ENCODE results near the gene ATP7B. TPM values are rescaled to one million over a fixed set of nuclear protein-coding genes. Genes with fewer than 3 reads are reported as not detected.
"Not testable (repeated sequence)": the region's sequence is repeated elsewhere in the genome, so short reads cannot be mapped to it uniquely, and the experiment has no call there.

ATP7B gene
- total RNA-seq, 1 donor from 2014 or later, result 37.7 TPM

DNA sequence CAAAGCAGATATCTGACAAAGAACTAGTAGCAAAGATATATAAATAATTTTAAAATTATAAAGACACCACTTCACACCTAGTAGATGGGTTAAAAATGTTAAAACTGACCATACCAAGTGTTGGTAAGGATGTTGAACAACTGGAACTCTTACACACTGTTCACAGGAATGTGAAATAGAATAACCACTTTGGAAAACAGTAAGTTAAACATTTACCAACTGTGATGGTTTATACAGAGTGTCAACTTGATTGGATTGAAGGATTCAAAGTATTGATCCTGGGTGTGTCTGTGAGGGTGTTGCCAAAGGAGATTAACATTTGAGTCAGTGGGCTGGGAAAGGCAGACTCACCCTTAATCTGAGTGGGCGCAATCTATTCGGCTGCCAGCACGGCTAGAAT, 32.4 kb upstream of the ATP7B start:
- Histone ChIP-seq H3K27me3 (no peaks in the 10 kb centered on the region), H3K4me3 (no peak overlapping the region), H3K9me3 (peaks cover 0 to 12% of the 10 kb centered on the region in 2 donors), H3K36me3 (no peaks in the 10 kb centered on the region), H3K4me1 (no peaks in the 10 kb centered on the region), H3K27ac (no peak overlapping the region)
- no peak for DNase-seq (ENCODE audit: low spot score in 2 of 2)
- TF ChIP-seq, protein P1, sequence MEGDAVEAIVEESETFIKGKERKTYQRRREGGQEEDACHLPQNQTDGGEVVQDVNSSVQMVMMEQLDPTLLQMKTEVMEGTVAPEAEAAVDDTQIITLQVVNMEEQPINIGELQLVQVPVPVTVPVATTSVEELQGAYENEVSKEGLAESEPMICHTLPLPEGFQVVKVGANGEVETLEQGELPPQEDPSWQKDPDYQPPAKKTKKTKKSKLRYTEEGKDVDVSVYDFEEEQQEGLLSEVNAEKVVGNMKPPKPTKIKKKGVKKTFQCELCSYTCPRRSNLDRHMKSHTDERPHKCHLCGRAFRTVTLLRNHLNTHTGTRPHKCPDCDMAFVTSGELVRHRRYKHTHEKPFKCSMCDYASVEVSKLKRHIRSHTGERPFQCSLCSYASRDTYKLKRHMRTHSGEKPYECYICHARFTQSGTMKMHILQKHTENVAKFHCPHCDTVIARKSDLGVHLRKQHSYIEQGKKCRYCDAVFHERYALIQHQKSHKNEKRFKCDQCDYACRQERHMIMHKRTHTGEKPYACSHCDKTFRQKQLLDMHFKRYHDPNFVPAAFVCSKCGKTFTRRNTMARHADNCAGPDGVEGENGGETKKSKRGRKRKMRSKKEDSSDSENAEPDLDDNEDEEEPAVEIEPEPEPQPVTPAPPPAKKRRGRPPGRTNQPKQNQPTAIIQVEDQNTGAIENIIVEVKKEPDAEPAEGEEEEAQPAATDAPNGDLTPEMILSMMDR (IDR thresholded peaks at IDR 0.05), result no peak
- intact Hi-C loops (cut with DNase I), result no loop called here

DNA sequence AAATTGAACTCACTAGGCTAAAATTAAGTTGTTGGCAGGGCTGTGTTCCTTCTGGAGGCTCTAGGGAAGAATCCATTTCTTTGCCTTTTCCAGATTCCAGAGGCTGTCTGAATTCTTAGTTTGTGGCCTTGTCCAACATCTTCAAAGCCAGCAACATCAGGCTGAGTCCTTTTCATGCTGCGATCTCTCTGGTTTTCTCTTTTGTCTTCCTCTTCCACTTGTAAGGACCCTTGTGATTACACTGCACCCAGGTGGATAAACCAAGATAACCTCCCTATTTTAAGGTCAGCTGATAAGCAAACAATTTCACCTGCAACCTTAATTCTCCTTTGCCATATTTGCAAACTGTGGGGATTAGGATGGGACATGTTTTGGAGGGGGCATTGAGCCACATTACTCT, 24.8 kb upstream of the ATP7B start:
- TF ChIP-seq, protein P1 (IDR thresholded peaks at IDR 0.05), result no peak
- Histone ChIP-seq H3K4me1 (no peaks in the 10 kb centered on the region), H3K9me3 (peaks cover 0 to 4% of the 10 kb centered on the region in 2 donors), H3K27me3 (no peaks in the 10 kb centered on the region), H3K36me3 (no peaks in the 10 kb centered on the region), H3K27ac (no peak overlapping the region), H3K4me3 (no peak overlapping the region)
- DNase-seq (ENCODE audit: low spot score in 2 of 2), result no peak
- intact Hi-C loops (cut with DNase I), result no loop called here

DNA sequence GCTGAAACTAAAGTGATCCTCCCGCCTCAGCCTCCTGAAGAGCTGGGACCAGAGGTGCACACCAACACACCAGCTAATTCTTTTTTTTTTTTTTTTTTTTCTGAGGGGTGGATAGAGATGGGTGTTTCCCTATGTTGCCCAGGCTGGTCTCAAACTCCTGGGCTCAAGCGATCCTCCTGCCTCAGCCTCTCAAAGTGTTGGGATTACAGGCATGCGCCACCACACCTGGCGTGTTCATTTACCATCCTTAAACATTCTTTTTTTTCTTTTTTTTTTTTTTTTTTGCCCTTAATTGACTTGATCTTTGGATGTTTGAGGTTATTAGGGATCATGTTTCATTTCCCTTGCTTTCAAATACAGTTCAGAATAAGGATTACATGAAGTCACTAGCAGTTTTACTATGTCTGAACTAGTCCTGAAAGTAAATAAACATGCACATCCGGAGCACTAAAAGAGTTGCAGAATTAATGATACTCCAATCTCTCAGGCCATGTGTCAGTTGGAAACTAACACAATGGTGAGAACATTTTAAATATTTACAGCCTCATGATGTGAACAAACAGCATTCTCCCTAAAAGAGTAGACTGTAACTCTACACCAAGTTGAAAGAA, 23.5 kb upstream of the ATP7B start:
- no peak for DNase-seq (ENCODE audit: low spot score in 2 of 2)
- no peak overlapping the region for H3K27ac ChIP-seq
- H3K4me3 ChIP-seq, result no peak overlapping the region
- H3K9me3 ChIP-seq, result peaks cover 0 to 8% of the 10 kb centered on the region in 2 donors
- no peaks in the 10 kb centered on the region for H3K4me1 ChIP-seq
- intact Hi-C loops (cut with DNase I), result no loop called here
- TF ChIP-seq, protein P1 (IDR thresholded peaks at IDR 0.05), result no peak
- peaks cover 0 to 2% of the 10 kb centered on the region in 2 donors for H3K36me3 ChIP-seq
- no peaks in the 10 kb centered on the region for H3K27me3 ChIP-seq

- no peaks in the 10 kb centered on the region for H3K4me1 ChIP-seq
- no peak for DNase-seq (ENCODE audit: low spot score in 2 of 2)
- intact Hi-C loops (cut with DNase I), result no loop called here
- TF ChIP-seq, protein P1 (IDR thresholded peaks at IDR 0.05), result no peak
- H3K36me3 ChIP-seq, result peaks cover 14 to 19% of the 10 kb centered on the region in 2 donors
- no peak overlapping the region for H3K27ac ChIP-seq
- no peak overlapping the region for H3K4me3 ChIP-seq
- H3K9me3 ChIP-seq, result peaks cover 0 to 16% of the 10 kb centered on the region in 2 donors
- no peaks in the 10 kb centered on the region for H3K27me3 ChIP-seq
Observed at GRCh38 chr13:52033039-52033438, 21.8 kb upstream of the ATP7B start.

GRCh38 chr13:52030401-52030800, 19.2 kb upstream of the ATP7B start:
- H3K36me3 ChIP-seq, result peaks cover 31 to 41% of the 10 kb centered on the region in 2 donors
- H3K27ac ChIP-seq; intact Hi-C loops (cut with DNase I); H3K4me3 ChIP-seq; DNase-seq (ENCODE audit: low spot score in 2 of 2); H3K4me1 ChIP-seq; H3K27me3 ChIP-seq: not testable (repeated sequence)
- peaks cover 6 to 16% of the 10 kb centered on the region in 2 donors for H3K9me3 ChIP-seq

DNA sequence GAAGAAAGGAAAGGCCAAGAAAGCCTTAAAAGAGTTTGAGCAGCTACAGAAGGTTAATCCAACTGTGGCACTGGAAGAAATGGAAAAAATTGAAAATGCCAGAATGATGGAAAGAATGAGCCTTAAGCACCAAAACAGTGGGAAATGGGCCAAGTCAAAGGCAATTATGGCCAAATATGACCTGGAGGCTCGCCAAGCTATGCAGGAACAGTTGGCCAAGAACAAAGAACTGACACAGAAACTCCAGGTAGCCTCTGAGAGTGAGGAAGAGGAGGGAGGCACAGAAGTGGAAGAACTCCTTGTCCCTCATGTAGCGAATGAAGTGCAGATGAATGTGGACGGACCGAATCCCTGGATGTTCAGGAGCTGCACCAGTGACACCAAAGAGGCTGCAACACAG, 18.3 kb upstream of the ATP7B start:
- TF ChIP-seq, protein P1 (IDR thresholded peaks at IDR 0.05), result no peak
- intact Hi-C loops (cut with DNase I), result no loop called here
- Histone ChIP-seq H3K4me3 (no peak overlapping the region), H3K4me1 (no peaks in the 10 kb centered on the region), H3K36me3 (peaks cover 35 to 49% of the 10 kb centered on the region in 2 donors), H3K27ac (no peak overlapping the region), H3K27me3 (no peaks in the 10 kb centered on the region), H3K9me3 (peaks cover 6 to 16% of the 10 kb centered on the region in 2 donors)
- no peak for DNase-seq (ENCODE audit: low spot score in 2 of 2)

Measured in ascending aorta (tissue), 2 donors.